Posterior cingulate gyrus (tissue), 11 donors: ENCODE data around the gene PRRT3.

Source experiments
- DNase-seq, 10 donors: peaks; one replicate each; pipeline versions ENCODE4 v3.0.0 to v3.0.0-alpha.2; 2020 to 2021; ENCODE audit warnings: mixed read lengths in 3 of 10
- intact Hi-C: fragments of 100-400 bp; cut with DNase I; formaldehyde crosslinking; loops from one replicate; pipeline ENCODE4 v1.15.1; 2023

The PRRT3 gene

GRCh38 chr3:9951962-9952805 is at the start of gene PRRT3:
TSS of gene PRRT3 (minus strand) at chr3:9952408. CDS start at chr3:9950115, 2,293 bp downstream.
- intact Hi-C loops, result no loop called here
- DNase-seq, result peak in 7 of 10 donors; percentile 61 to 95 (median 70)

GRCh38 chr3:10000686-10001085 is 48.5 kb upstream of the PRRT3 start:
- intact Hi-C loops, result no loop called here
- no peak for DNase-seq

- intact Hi-C loops, result no loop called here
- DNase-seq, result no peak
These were observed 42.1 kb upstream of the PRRT3 start for GRCh38 chr3:9994086-9994844.

- intact Hi-C loops, result loop anchor here (5.0 kb wide), 1 partner anchor 41 kb away; the partner anchor contains the start of gene FANCD2
- peak in 1 of 10 donors; percentile 82 for DNase-seq
These were observed 34.1 kb upstream of the PRRT3 start for GRCh38 chr3:9986230-9986725.

GRCh38 chr3:9980251-9980650 is 28.0 kb upstream of the PRRT3 start:
- DNase-seq, result no peak
- intact Hi-C loops, result no loop called here

- intact Hi-C loops, result no loop called here
- no peak for DNase-seq
These were observed 26.6 kb upstream of the PRRT3 start for GRCh38 chr3:9978710-9979305.

GRCh38 chr3:9976721-9977709 is 24.8 kb upstream of the PRRT3 start:
- peak in 2 of 10 donors; percentile 19 to 54 for DNase-seq
- intact Hi-C loops, result no loop called here

- intact Hi-C loops, result no loop called here
- no peak for DNase-seq
These were observed 17.9 kb upstream of the PRRT3 start for GRCh38 chr3:9970020-9970652.

GRCh38 chr3:9969632-9970019 is 17.4 kb upstream of the PRRT3 start:
- intact Hi-C loops, result no loop called here
- DNase-seq, result peak in 1 of 10 donors; percentile 22

- intact Hi-C loops, result no loop called here
- no peak for DNase-seq
These were observed 14.6 kb upstream of the PRRT3 start for GRCh38 chr3:9966841-9967240.

- DNase-seq, result peak in 1 of 10 donors; percentile 20
- intact Hi-C loops, result no loop called here
These were observed 13.1 kb upstream of the PRRT3 start for GRCh38 chr3:9965200-9965875.

- DNase-seq, result peak in 1 of 10 donors; percentile 81
These were observed 5.0 kb upstream of the PRRT3 start for GRCh38 chr3:9957214-9957613.

GRCh38 chr3:9955611-9956352 is 3.6 kb upstream of the PRRT3 start:
- intact Hi-C loops, result no loop called here
- no peak for DNase-seq

More at GRCh38 chr3:9957214-9957613, 5.0 kb upstream of the PRRT3 start:
- intact Hi-C loops, result no loop called here

- intact Hi-C loops, result no loop called here
- peak in 1 of 10 donors; percentile 67 for DNase-seq
These were observed 2.9 kb upstream of the PRRT3 start for GRCh38 chr3:9955067-9955502.

- DNase-seq, result peak in 2 of 10 donors; percentile 66 to 77
These were observed 628 bp downstream of the PRRT3 start for GRCh38 chr3:9951598-9951961.

GRCh38 chr3:9951126-9951525 is 1.1 kb downstream of the PRRT3 start:
- peak in 2 of 10 donors; percentile 68 to 74 for DNase-seq
- intact Hi-C loops, result no loop called here

More at GRCh38 chr3:9951598-9951961, 628 bp downstream of the PRRT3 start:
- intact Hi-C loops, result no loop called here

- intact Hi-C loops, result no loop called here
- peak in 1 of 10 donors; percentile 70 for DNase-seq
These were observed 2.6 kb downstream of the PRRT3 start for GRCh38 chr3:9949626-9950025.

- DNase-seq, result peak in 2 of 10 donors; percentile 62 to 74
- intact Hi-C loops, result no loop called here
These were observed 3.1 kb downstream of the PRRT3 start for GRCh38 chr3:9949115-9949514.
